Omental fat pad (tissue), 4 donors: ENCODE results near the gene PPM1D. TPM values are rescaled to one million over a fixed set of nuclear protein-coding genes. Genes with fewer than 3 reads are reported as not detected.

Source experiments
- ATAC-seq: fragments of 150-250 bp; one replicate; pipeline ENCODE4 v1.9.1; 2016; ENCODE audit warnings: mild to moderate bottlenecking, moderate library complexity; ENCODE audit not compliant: low FRiP score
- DNase-seq: peaks from one replicate; pipeline ENCODE4 v3.0.0-alpha.2; 2019; ENCODE audit warnings: low spot score
- total RNA-seq, 4 donors: library from RNA; depleted of rRNA; stranded (reverse); fragments of >200 nt; gene quantifications; one replicate each; pipeline ENCODE4 v1.1.0, GENCODE V29; 2016
- TF ChIP-seq, protein P1 (sequence below), 3 donors: fragments of 450-650 bp; IDR thresholded peaks; one replicate each; pipeline ENCODE4 v1.5.1; 2016 to 2017; ENCODE audit warnings: antibody characterized with exemption in 3 of 3, mild to moderate bottlenecking in 3 of 3, moderate library complexity in 2 of 3

PPM1D gene
- total RNA-seq, 4 donors from 2014 or later, result 11.1 to 32.0 (median 13.3) TPM

- DNase-seq (no peak), ATAC-seq (no peak)
- TF ChIP-seq, protein P1, sequence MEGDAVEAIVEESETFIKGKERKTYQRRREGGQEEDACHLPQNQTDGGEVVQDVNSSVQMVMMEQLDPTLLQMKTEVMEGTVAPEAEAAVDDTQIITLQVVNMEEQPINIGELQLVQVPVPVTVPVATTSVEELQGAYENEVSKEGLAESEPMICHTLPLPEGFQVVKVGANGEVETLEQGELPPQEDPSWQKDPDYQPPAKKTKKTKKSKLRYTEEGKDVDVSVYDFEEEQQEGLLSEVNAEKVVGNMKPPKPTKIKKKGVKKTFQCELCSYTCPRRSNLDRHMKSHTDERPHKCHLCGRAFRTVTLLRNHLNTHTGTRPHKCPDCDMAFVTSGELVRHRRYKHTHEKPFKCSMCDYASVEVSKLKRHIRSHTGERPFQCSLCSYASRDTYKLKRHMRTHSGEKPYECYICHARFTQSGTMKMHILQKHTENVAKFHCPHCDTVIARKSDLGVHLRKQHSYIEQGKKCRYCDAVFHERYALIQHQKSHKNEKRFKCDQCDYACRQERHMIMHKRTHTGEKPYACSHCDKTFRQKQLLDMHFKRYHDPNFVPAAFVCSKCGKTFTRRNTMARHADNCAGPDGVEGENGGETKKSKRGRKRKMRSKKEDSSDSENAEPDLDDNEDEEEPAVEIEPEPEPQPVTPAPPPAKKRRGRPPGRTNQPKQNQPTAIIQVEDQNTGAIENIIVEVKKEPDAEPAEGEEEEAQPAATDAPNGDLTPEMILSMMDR (IDR thresholded peaks at IDR 0.05), result no peak
Measured at GRCh38 chr17:60560860-60561257, 39.1 kb upstream of the PPM1D start.

DNA sequence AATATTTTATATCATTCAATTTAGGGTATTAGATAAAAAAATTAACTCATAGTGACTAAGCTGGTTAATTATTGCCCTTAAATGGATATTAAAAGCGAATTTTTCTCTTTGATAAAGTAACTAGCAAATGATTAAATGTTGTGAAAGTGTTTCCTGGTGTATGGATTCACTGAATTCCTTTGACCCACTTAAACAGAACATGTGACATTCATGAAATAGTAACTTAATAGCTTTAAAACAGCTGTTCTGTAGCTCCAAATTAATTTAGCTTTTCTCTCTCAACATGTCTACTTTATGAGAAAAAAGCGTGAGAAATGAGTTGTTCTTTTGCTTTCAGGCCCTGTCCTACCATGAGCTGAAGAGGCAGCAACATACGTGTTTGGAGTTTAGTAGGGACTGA is 37.6 kb upstream of the PPM1D start:
- ATAC-seq (no peak), DNase-seq (no peak)
- TF ChIP-seq, protein P1 (IDR thresholded peaks at IDR 0.05), result no peak

- TF ChIP-seq, protein P1 (IDR thresholded peaks at IDR 0.05), result no peak
- no peak for ATAC-seq
- no peak for DNase-seq
Measured at GRCh38 chr17:60563743-60564142, 36.2 kb upstream of the PPM1D start.

DNA sequence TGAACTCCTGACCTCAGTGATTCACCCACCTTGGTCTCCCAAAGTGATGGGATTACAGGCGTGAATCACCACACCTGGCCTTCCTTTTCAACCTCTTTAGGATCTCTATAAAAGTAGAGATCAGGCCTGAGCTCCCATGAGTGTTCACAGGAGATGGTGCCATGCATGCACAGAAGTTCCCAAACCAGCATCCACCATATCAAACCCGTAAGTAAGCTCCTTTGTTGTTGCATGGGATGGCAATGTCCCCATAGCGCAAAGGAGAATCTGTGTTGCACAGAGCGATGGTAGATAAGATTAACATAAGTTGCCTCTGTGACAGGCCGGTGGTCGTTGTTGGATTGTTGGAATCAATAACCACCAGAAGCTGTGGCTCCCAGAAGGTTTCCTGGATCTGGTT is 34.8 kb upstream of the PPM1D start:
- DNase-seq, result no peak
- TF ChIP-seq, protein P1 (IDR thresholded peaks at IDR 0.05), result no peak
- ATAC-seq, result no peak

DNA sequence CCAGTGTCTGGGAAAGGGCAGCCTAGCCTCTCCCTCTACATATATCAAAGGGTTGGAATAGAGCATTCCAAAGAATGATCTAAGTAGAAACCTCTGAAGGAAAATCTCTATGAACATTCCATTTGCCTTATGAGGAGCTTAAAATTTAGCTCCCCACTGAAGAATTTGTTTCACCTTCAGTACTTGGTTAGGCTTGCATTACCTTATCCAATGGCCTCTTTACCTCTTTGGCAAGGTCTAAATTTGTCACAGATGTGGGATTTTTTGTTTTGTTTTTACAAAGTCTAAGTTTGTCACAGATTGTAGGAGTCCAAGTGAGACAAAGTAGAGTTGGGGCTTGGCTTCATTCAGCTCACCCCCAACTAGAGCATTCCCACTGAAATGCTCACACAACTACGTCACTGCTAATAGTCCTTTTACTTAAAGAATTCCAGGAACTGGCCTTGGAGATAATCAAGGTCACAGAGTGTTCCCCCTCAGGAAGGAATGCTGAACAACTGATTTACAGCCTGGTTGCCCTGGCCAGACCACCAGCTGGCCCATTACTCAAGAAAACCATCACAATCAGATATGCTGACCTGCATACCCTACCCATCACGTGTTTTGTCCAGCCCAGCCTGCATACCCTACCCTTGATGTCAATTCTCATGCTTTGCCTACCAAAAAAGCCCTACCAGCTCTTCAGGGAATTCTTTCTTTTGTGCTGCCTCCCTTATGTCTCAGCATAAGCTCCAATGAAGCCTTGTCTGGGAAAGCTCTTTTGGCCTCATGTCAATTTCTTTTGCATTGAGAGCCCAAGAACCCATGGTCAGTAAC is 26.5 kb upstream of the PPM1D start:
- peak; percentile 48 for ATAC-seq
- TF ChIP-seq, protein P1 (IDR thresholded peaks at IDR 0.05), result no peak
- DNase-seq, result no peak

DNA sequence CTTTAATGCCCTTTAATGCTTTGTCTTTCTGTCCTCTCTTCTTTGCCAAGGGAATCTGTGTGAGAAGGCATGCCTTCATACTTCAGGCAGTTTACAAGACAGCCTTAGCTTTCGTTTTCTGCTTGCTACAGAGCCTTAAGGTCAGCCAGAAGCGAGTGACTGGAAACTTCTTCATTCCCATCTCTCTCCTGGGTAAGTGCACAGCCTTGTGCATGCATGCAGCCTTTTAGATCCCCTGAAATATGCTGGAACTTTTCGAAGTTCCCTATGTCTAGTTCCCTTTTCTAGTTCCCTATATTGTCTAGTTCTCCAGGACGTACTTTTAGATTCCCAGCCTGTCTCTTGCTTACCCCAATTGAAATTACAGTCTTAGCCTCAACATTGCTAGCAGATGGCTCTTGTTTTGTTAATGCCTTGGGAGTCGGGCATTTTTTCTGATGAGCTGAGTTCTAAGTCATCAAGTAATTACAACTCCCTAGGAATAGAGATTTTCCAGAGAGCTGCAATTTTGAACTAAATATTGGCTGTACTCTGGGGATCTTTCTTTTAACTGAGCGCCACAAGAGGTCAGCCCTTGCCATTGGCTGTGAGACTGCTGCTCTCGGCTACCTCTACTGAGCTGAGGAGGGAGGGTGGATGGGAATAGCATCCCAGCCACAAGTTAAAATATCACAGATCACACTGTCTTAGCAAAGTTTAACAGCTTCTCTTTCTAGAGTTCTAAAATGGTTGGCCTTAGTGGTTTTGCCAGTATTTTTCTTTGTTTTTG is 22.7 kb upstream of the PPM1D start:
- ATAC-seq (peak; percentile 81), DNase-seq (no peak)
- TF ChIP-seq, protein P1 (IDR thresholded peaks at IDR 0.05), result no peak
